Lung microvascular endothelial cell (primary cell): ENCODE results near the gene H6PD. TPM values are rescaled to one million over a fixed set of nuclear protein-coding genes. Genes with fewer than 3 reads are reported as not detected.

Experiments used
- DNase-seq, 2 donors: peaks; one replicate each; pipeline versions ENCODE4 v3.0.0 to v3.0.0-alpha.2; 2010; ENCODE audit warnings: low read depth in 2 of 2
- total RNA-seq: library from RNA; depleted of rRNA; stranded (reverse); fragments of >200 nt; gene quantifications from 2 replicates; pipeline ENCODE4 v1.2.1, GENCODE V29; 2014

Gene H6PD
- total RNA-seq, 1 donor from 2014 or later = 12.3 TPM

GRCh38 chr1:9275161-9275560, 40.6 kb downstream of the H6PD start:
- DNase-seq = peak in 1 of 2 donors; percentile 31

- peak in 1 of 2 donors; percentile 89 for DNase-seq
These were observed 41.0 kb downstream of the H6PD start for GRCh38 chr1:9275567-9276034.

- no peak for DNase-seq
These were observed 43.5 kb downstream of the H6PD start for GRCh38 chr1:9278116-9278515.

GRCh38 chr1:9278585-9279153, 44.1 kb downstream of the H6PD start:
- no peak for DNase-seq

- DNase-seq = no peak
These were observed 44.7 kb downstream of the H6PD start for GRCh38 chr1:9279172-9279840.

- peak; percentile 55 to 86 for DNase-seq
These were observed 45.7 kb downstream of the H6PD start for GRCh38 chr1:9280015-9280860.

- DNase-seq = peak in 1 of 2 donors; percentile 25
These were observed 46.7 kb downstream of the H6PD start for GRCh38 chr1:9281071-9281827.

GRCh38 chr1:9281908-9282695, 47.5 kb downstream of the H6PD start:
- DNase-seq = no peak

- DNase-seq = no peak
These were observed 48.1 kb downstream of the H6PD start for GRCh38 chr1:9282696-9282955.

- no peak for DNase-seq
These were observed 49.5 kb downstream of the H6PD start for GRCh38 chr1:9284061-9284460.

- no peak for DNase-seq
These were observed 52.0 kb downstream of the H6PD start for GRCh38 chr1:9286556-9286955.

GRCh38 chr1:9289090-9289534, 54.5 kb downstream of the H6PD start:
- peak; percentile 74 to 79 for DNase-seq

GRCh38 chr1:9289711-9290485, 55.3 kb downstream of the H6PD start:
- peak; percentile 69 to 77 for DNase-seq

GRCh38 chr1:9291914-9292360, 57.4 kb downstream of the H6PD start:
- DNase-seq = peak; percentile 74 to 81

GRCh38 chr1:9292361-9293240, 58.0 kb downstream of the H6PD start, which contains the start of gene SPSB1:
Gene SPSB1 (plus strand): TSS chr1:9292894. CDS start chr1:9355892, 62,998 bp downstream.
- peak; percentile 81 to 85 for DNase-seq

GRCh38 chr1:9293241-9293532, 58.6 kb downstream of the H6PD start:
- DNase-seq = no peak

- DNase-seq = peak; percentile 53 to 73
These were observed 59.2 kb downstream of the H6PD start for GRCh38 chr1:9293533-9294404.

GRCh38 chr1:9294405-9294773, 59.8 kb downstream of the H6PD start:
- DNase-seq = peak; percentile 49 to 90
